Jurkat, Clone E6-1 (cell line): ENCODE data around the gene HYAL2.
"Not testable (repeated sequence)": the region's sequence is repeated elsewhere in the genome, so short reads cannot be mapped to it uniquely, and the experiment has no call there.

ENCODE experiments used
- DNase-seq: peaks from one replicate; pipeline ENCODE4 v3.0.0-alpha.2; 2011; ENCODE audit warnings: low read depth, low spot score
- H3K4me3 ChIP-seq: 2 replicates; pipeline ENCODE4 v1.5.1; 2011; ENCODE audit warnings: mild to moderate bottlenecking, low read length, control low read depth, moderate library complexity

Gene HYAL2

GRCh38 chr3:50297384-50297775, 25.2 kb downstream of the HYAL2 start:
- no peak for DNase-seq
- no peak overlapping the region for H3K4me3 ChIP-seq

- no peak overlapping the region for H3K4me3 ChIP-seq
- no peak for DNase-seq
Observed at GRCh38 chr3:50296721-50297383, 25.7 kb downstream of the HYAL2 start.

DNA sequence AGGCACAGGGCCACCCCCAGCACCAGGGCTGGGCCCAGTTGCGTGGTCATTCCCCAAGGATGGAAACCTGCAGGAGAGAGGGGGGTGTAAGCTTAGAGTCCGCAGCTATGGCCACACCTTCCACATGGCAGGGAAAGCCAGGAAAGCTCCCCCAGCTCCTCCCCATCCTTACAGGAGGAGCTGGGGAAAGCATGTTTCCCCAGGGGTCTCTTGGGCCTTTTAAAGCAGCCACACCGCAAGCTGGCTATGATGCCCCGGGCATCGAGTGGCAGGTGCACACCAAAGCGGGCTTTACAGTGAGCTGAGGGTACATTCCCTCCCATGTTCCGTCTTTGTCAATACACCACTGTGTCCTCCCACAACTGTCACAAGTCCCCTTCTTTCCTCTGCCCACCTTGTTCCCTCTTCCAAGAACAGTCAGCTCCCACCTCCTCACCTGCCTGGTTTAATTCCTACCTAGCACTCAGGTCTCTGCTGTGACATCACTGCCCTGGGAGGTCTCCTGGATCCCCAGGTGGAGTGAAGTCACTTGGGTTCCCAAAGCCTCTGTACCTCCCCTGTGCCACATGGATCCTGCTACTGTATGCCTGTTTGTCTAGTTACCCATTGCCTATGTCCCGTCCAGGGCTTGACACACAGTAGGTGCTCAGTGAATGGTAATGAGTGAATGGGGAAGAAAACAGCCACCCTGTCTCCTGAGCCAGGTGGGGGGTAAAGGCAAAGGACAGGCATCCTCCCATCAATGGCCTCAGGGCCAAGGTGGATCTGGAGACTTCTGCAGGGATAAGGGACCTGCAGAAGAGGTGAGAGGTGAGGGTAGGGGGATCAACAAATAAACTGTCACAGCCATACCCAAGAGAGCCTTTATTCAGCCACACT, 26.8 kb downstream of the HYAL2 start:
- no peak overlapping the region for H3K4me3 ChIP-seq
- DNase-seq, result no peak

- no peak overlapping the region for H3K4me3 ChIP-seq
- no peak for DNase-seq
Observed at GRCh38 chr3:50294492-50295403, 27.8 kb downstream of the HYAL2 start.

- DNase-seq, result no peak
- no peak overlapping the region for H3K4me3 ChIP-seq
Observed at GRCh38 chr3:50294089-50294488, 28.5 kb downstream of the HYAL2 start.

- peak overlapping the region; percentile 99 for H3K4me3 ChIP-seq
- no peak for DNase-seq
Observed at GRCh38 chr3:50293079-50293801, 29.3 kb downstream of the HYAL2 start.

DNA sequence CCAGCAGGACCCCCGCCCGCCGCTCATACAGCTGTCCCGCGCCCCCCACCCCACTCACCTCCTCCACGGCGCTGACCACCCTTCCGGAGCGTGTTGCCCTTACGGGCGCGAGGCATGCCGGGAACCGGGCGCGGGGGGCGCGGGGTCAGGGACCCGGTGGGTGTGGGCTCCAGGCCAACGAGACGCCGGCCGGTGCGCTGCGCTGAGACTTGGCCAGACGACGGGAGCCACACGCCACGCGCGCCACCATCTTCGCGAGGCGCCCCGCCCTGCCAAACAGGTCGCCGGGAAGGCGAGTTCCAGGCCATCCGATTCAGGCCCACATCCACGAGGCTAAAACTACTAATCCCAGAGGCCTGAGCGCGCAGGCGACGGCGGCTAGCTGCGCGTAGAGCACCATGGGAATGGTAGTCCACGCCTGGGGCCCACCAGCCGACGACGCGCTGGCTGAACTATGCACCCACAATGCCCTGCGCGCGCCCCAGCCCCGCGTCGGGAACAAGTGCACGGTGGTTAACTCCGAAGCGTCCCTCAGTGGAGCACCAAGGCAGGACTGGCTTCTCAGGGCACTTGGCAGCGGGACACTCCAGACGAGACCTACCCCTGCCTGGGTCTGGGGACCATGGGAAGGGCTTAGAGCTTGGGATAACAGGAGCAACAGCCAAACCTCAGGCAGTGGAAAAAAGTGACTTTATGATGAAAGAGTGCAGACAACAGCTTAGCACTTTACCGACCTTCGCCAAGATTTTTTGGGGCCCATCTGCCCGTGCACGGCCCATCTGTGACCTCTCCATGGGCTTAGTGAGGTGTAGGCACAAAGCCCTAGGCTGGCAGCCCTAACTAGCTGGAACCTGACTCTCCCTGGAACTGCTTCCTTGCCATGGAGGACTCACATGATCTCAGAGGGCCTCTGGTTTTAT, 30.1 kb downstream of the HYAL2 start, which contains the start of gene IFRD2:
Gene IFRD2, minus strand, starts transcription at position 271 of the 920 bp plus-strand sequence. Its CDS starts 155 bp downstream, at position 116.
- peak within 1 kb of the TSS; percentile 99 for H3K4me3 ChIP-seq
- peak; percentile 97 for DNase-seq

GRCh38 chr3:50290161-50290641, 32.3 kb downstream of the HYAL2 start:
- no peak for DNase-seq
- H3K4me3 ChIP-seq, result no peak overlapping the region

DNA sequence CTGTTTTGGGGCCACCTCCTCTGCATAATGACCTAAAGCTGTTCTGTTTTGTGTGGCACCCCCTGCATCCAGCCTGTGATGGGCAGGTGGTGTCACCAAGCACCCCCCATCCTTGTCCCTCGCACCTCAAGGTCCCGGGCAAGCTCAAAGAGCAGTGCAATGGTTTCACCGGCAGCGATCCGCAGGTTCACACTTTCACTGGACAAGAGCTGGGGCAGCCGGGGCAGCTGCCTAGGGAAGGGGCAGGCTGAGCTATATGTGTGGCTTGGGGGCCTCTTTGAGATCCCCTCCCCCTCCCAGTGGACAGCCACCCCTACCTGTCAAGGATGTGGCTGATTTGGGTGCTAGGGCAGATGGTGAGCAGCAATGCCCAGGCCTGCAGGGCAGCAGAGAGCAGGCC, 33.4 kb downstream of the HYAL2 start:
- no peak overlapping the region for H3K4me3 ChIP-seq
- DNase-seq, result no peak

DNA sequence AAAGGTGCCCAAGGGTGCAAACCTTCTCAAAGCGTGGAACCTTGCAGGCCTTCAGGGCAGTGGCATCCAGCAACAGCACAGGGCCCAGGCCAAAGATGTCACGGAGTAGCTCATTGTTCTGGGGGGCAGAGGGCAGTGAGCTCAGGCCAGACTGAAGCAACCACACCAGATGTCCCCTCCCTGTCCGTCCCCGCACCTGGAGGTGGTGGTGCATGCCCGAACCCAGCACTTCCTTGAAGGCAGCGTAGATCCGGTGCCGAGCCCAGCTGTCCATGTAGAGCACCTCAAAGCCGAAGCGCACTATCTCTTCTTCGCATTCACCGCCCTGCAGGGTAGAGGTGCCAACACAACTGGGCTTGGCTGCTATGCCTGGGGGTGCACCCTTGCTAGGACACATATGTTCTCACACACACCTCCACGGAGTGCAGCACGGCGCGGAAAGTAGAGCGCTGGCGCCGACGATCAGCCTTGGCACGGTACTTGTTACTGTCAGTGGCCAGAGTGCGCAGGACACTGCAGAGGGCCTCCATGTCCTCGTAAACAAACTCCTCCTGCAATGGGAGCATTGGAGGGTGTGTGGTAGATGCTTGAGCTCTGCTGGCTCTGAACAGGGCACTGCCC, 34.0 kb downstream of the HYAL2 start:
- no peak for DNase-seq
- H3K4me3 ChIP-seq, result no peak overlapping the region

DNA sequence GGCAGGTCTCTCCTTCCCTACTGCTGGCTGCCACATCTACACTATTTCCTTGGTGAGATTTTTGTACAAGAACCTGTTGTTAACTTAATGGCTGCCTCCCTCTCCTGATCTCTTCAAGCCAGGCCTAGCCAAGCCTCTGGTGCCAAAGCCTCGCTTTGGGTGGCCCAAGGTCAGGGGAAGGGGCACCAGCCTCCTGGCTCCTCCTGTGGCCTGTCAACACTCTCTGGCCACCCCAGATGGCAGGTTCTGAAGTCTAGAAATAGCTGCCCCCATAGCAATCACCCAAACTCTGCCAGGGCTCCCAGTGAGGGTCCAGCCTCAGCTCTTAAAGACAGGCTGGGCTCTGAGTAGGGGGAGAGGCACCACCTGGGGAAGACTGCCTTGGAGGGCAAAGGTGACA, 35.3 kb downstream of the HYAL2 start:
- DNase-seq, result no peak
- H3K4me3 ChIP-seq, result no peak overlapping the region

DNA sequence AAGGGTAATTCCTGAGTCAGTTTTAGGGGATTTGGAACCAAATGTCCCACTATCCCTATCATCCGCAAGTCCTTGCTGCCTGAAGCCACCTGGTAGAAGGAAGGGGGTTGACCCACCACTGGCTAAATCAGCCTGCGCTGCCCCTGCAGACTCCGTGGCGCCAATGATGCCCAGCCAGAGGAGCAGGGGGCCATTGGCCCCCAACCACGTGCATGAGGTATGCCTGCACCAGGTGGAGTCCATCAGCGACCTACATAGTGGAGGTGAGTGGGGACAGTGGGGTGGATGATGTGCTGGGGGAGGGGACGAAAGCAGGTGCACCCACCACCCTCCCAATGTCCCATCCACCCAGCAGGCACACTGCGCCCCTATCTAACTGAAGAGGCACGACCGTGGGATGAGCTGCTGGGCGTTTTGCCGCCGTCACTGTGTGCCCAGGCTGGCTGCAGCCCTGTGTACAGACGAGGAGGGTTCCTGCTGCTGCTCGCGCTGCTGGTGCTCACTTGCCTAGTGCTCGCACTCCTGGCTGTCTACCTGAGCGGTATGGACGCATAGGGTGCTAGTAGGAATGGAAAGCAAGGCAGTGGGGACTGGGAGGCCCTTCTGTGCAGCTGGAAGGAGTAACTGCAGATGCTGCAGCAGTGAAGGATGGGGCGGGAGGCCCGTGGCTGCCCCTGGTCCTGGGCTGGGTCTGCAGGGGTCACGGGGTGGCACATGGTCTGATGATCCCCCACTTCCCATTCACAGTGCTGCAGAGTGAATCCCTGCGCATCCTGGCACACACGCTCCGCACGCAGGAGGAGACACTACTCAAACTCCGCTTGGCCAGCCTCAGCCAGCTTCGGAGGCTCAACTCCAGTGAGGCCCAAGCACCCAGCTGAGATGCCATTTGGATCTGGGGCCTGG, 36.0 kb downstream of the HYAL2 start:
- H3K4me3 ChIP-seq, result no peak overlapping the region
- DNase-seq, result no peak

GRCh38 chr3:50284121-50284520, 38.4 kb downstream of the HYAL2 start:
- H3K4me3 ChIP-seq, result not testable (repeated sequence)

GRCh38 chr3:50279255-50280016, 43.1 kb downstream of the HYAL2 start:
- DNase-seq, result no peak

More at GRCh38 chr3:50284121-50284520, 38.4 kb downstream of the HYAL2 start:
- DNase-seq, result not testable (repeated sequence)

DNA sequence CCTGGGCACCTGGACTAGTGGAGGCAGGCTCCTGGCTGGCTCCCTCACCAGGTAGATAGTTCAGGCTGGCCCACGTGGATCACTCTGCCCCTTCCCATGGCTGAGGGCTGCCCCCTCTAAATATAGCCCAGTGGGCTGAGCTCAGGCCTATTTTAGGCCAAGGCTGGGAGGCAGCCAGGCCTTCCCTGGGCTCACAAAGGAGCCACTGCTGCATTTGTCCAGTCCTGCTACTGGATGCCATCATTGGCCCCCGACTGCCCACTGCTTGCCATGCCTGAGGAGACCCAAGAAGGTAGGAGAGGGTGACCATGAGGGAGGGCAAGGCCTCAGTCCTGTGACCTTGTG, 43.7 kb downstream of the HYAL2 start, which contains the start of gene LSMEM2:
Gene LSMEM2, plus strand, starts transcription at position 208 of the 345 bp plus-strand sequence. Its CDS starts 27 bp downstream, at position 235.
- no peak within 1 kb of the TSS for H3K4me3 ChIP-seq
- DNase-seq, result no peak

More at GRCh38 chr3:50279255-50280016, 43.1 kb downstream of the HYAL2 start:
- no peak overlapping the region for H3K4me3 ChIP-seq
